Fibroblast of the aortic adventitia (primary cell): ENCODE results near the gene MAML3. TPM values are rescaled to one million over a fixed set of nuclear protein-coding genes. Genes with fewer than 3 reads are reported as not detected.
A peak's percentile ranks its signal among the peaks of the same experiment; 100 is the strongest.

ENCODE experiments used
- DNase-seq: peaks from one replicate; pipeline ENCODE4 v3.0.0-alpha.2; 2010; ENCODE audit warnings: low read depth
- H3K4me3 ChIP-seq: 2 replicates; pipeline ENCODE4 v1.5.1; 2011; ENCODE audit warnings: low read depth, mild to moderate bottlenecking, control low read depth, low read length, moderate library complexity
- total RNA-seq: library from RNA; depleted of rRNA; stranded (reverse); fragments of >200 nt; gene quantifications from 2 replicates; pipeline ENCODE4 v1.2.3, GENCODE V29; 2012; ENCODE audit warnings: low replicate concordance
- TF ChIP-seq, protein P1 (sequence below): IDR thresholded peaks from 2 replicates; pipeline ENCODE4 v1.5.1; 2011; ENCODE audit warnings: mild to moderate bottlenecking, low read length, control low read depth, inconsistent platforms; ENCODE audit not compliant: insufficient read depth

MAML3 gene
- total RNA-seq, 1 donor, result 4.6 TPM

DNA sequence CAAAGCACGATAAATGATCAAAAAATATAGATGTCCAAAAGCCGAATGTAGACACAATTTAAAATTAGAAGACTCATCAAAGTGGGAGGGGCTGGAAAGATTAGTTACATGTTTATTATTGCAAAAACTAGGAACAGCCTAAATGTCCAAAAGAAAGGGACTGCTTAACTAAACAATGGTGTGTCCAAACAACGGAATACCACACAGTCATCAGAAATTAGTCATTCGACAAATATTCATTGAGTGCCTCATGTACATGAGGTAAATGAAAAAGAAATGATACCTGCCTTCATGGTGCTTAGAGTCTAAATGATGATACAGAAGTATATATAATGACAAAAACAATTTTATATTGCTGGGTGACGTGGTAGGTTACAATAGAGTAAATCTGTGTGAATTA lies 139.7 kb downstream of the MAML3 start:
- no peak for DNase-seq
- no peak overlapping the region for H3K4me3 ChIP-seq
- TF ChIP-seq, protein P1, sequence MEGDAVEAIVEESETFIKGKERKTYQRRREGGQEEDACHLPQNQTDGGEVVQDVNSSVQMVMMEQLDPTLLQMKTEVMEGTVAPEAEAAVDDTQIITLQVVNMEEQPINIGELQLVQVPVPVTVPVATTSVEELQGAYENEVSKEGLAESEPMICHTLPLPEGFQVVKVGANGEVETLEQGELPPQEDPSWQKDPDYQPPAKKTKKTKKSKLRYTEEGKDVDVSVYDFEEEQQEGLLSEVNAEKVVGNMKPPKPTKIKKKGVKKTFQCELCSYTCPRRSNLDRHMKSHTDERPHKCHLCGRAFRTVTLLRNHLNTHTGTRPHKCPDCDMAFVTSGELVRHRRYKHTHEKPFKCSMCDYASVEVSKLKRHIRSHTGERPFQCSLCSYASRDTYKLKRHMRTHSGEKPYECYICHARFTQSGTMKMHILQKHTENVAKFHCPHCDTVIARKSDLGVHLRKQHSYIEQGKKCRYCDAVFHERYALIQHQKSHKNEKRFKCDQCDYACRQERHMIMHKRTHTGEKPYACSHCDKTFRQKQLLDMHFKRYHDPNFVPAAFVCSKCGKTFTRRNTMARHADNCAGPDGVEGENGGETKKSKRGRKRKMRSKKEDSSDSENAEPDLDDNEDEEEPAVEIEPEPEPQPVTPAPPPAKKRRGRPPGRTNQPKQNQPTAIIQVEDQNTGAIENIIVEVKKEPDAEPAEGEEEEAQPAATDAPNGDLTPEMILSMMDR, result no peak

DNA sequence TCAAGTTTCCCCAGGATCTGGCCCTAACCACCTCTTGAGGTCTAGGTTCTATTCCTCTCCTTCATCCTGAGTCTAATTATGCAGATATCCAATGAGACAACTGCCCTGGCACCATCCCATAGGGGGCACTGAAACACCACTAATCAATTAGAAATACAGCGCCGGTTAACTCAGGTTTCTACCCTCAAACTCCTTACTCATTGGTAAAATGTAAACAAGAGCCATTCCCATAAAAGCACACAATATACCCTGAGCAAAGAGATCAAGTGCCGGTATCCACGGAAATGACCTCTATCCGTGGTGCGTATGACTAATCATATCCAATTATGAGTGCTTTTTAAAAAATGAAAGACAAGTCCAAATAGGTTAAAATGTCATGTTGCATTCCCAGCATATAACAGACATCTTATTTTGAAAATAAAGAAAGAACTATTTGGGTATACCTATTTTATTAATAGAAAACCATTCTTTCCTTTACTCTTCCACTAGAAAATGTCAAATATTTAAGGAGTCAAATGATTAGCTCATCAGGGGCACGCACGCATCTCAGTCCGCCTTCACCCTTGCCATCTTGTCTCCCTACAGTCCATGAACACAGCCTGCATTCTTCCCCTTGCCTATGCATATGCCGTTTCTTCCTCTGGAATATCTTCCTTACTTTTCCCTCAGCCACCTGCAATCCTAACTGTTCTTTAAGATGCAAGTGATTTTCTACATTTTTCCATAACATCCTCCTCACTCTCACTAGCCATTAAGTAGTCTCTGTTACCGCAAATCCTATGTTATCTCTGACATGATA lies 141.1 kb downstream of the MAML3 start:
- peak; percentile 70 for DNase-seq
- H3K4me3 ChIP-seq, result no peak overlapping the region
- TF ChIP-seq, protein P1, result peak; percentile 53

DNA sequence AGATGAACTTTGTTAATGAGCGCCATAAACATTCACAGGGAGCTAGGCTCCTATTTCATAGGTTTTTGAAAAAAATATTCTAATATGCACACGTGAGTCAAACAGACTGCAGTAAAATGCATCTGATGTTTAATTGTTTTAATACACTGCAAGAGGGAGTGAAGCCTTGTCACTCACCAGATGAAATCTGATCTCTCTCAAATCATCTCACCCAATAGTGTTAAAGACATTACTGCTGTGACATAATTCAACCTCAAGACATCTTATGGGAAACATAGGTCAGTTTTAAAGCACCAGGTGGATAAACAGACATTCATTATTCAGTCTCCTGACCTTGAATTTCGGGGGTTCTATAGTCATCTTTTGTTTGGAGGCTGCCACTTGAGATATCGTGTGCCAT lies 148.3 kb downstream of the MAML3 start:
- H3K4me3 ChIP-seq, result no peak overlapping the region
- no peak for DNase-seq
- TF ChIP-seq, protein P1, result no peak

DNA sequence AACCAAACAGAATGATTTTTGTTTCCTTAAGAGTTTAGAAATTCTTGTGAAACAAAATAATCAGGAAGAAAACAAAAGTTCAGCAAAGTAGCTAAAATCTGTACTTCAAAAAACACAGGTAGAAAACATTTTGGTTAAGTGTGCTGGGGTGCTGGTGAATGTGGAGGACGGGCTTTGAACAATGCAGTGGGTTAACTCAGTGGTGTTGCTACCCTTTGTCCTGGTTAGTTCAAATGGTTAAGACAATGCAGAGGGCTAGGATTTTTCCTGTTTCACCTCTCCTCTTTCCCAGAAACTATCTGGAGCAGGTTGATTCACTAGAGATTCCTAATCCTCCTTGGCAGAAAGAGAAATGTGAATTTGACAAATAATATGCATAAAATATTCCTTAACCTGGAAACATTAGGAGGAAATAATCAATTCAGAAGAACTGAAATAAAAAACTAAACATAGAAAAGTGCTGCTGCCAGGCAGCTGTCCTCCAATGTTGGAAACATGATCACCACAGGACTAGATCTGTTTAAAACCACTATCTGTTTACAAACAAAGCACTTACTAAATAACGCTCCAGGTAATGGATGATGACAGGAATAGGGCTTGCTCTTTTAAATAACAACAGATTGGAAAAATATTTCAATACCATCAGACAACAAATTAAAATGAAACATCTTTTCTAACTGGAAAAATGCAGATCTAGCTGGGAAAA lies 148.9 kb downstream of the MAML3 start:
- DNase-seq, result no peak
- TF ChIP-seq, protein P1, result no peak
- H3K4me3 ChIP-seq, result peak overlapping the region; percentile 43

DNA sequence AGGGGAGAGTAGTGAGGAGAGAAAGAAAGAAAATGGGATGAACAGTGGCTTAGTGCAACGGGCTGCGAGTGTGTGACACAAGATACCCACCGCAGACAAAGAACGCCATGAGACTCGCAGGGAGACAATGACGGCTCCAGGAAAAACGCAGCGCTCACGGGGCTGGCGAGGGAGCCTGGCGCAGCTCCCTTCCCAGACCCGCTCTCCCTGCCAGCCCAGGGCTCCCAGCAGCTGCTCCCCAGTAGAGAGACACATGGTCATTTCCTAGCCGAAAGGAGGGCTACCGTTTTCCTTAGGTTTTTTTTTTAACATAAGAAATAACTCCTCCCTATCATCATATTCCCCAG lies 149.5 kb downstream of the MAML3 start:
- TF ChIP-seq, protein P1, result no peak
- peak overlapping the region; percentile 43 for H3K4me3 ChIP-seq
- DNase-seq, result peak; percentile 46

DNA sequence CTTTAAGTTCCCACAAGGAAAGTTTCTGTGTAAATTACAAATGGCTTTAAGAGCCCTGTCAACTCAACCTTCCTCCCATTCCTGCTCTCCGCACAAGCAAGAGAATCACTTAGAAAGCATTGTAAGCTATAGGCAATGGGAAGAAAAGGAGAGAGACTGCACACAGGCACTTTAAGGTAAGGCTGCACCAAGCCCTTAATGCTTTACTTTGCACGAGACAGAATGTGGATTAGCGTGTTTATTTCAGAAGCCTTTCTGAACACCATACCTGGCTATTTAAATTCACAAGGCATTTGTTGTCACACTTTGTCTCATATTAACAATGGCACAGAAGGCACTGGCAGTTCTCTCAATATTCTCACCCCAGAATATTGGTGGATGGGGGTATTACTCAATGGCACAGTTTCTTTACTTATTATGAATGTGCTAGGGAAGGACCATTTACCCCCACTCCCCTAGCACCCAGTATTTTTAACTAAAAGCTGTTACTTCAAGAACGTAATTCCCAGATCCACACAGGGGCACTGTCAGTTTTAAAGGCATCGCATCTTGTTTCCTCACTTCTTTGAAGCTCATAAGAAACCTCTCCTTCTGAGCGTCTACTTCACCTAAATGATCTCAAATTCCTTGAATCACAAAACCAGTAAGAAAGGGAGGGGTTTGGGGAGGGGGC lies 150.0 kb downstream of the MAML3 start:
- no peak for DNase-seq
- H3K4me3 ChIP-seq, result peak overlapping the region; percentile 43
- TF ChIP-seq, protein P1, result no peak
